Ishikawa (cell line): ENCODE measurements around the gene NEK7.

Experiments
- CEBPB ChIP-seq: IDR thresholded peaks from 2 replicates; pipeline ENCODE4 v1.6.1; 2012
- CREB1 ChIP-seq: IDR thresholded peaks from 2 replicates; pipeline ENCODE4 v1.6.1; 2012; ENCODE audit warnings: low read depth
- EGR1 ChIP-seq: IDR thresholded peaks from 2 replicates; pipeline ENCODE4 v1.6.1; 2012
- EP300 ChIP-seq: IDR thresholded peaks from 2 replicates; pipeline ENCODE4 v1.6.1; 2012; ENCODE audit warnings: borderline replicate concordance
- FOXM1 ChIP-seq: IDR thresholded peaks from 2 replicates; pipeline ENCODE4 v1.6.1; 2012; ENCODE audit warnings: low read depth, borderline replicate concordance
- NFIC ChIP-seq: IDR thresholded peaks from 2 replicates; pipeline ENCODE4 v1.6.1; 2012
- RAD21 ChIP-seq: IDR thresholded peaks from 2 replicates; pipeline ENCODE4 v1.6.1; 2012; ENCODE audit warnings: low read depth
- TAF1 ChIP-seq: IDR thresholded peaks from 2 replicates; pipeline ENCODE4 v1.6.1; 2012; ENCODE audit warnings: low read depth, mild to moderate bottlenecking
- TCF12 ChIP-seq: IDR thresholded peaks from 2 replicates; pipeline ENCODE4 v1.6.1; 2012; ENCODE audit warnings: low read depth
- TEAD4 ChIP-seq: IDR thresholded peaks from 2 replicates; pipeline ENCODE4 v1.6.1; 2012
- YY1 ChIP-seq: IDR thresholded peaks from 2 replicates; pipeline ENCODE4 v1.6.1; 2012; ENCODE audit warnings: low read depth
- ZBTB7A ChIP-seq: IDR thresholded peaks from 2 replicates; pipeline ENCODE4 v1.6.1; 2012; ENCODE audit warnings: low read depth
- TF ChIP-seq, protein P1 (sequence below): IDR thresholded peaks from 2 replicates; pipeline ENCODE4 v1.6.1; 2012
- TF ChIP-seq, protein P2 (sequence below): IDR thresholded peaks from 2 replicates; pipeline ENCODE4 v1.6.1; 2012; ENCODE audit warnings: low read depth, mild to moderate bottlenecking
- TF ChIP-seq, protein P3 (sequence below): IDR thresholded peaks from 2 replicates; pipeline ENCODE4 v1.6.1; 2012

The NEK7 gene

DNA sequence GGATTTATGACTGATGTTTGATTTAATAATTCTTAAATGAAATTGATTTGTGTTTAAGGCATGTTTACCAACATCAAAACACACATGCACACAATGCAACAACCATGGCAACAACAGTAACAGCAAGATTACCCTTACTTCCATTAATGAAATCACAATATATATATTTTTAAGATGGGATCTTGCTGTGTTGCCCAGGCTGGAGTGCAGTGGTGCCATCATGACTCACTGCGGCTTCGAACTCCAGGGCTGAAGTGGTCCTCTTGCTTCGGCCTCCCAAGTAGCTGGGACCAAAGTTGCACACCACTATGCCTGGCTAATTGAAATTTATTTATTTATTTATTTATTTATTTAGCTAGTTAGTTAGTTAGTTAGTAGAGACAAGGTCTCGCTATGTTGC, 27.7 kb downstream of the NEK7 start:
- TF ChIP-seq TCF12 (no peak), CREB1 (no peak)
- TF ChIP-seq, protein P1, sequence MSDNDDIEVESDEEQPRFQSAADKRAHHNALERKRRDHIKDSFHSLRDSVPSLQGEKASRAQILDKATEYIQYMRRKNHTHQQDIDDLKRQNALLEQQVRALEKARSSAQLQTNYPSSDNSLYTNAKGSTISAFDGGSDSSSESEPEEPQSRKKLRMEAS = no peak
- TF ChIP-seq, protein P2, sequence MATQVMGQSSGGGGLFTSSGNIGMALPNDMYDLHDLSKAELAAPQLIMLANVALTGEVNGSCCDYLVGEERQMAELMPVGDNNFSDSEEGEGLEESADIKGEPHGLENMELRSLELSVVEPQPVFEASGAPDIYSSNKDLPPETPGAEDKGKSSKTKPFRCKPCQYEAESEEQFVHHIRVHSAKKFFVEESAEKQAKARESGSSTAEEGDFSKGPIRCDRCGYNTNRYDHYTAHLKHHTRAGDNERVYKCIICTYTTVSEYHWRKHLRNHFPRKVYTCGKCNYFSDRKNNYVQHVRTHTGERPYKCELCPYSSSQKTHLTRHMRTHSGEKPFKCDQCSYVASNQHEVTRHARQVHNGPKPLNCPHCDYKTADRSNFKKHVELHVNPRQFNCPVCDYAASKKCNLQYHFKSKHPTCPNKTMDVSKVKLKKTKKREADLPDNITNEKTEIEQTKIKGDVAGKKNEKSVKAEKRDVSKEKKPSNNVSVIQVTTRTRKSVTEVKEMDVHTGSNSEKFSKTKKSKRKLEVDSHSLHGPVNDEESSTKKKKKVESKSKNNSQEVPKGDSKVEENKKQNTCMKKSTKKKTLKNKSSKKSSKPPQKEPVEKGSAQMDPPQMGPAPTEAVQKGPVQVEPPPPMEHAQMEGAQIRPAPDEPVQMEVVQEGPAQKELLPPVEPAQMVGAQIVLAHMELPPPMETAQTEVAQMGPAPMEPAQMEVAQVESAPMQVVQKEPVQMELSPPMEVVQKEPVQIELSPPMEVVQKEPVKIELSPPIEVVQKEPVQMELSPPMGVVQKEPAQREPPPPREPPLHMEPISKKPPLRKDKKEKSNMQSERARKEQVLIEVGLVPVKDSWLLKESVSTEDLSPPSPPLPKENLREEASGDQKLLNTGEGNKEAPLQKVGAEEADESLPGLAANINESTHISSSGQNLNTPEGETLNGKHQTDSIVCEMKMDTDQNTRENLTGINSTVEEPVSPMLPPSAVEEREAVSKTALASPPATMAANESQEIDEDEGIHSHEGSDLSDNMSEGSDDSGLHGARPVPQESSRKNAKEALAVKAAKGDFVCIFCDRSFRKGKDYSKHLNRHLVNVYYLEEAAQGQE = no peak

DNA sequence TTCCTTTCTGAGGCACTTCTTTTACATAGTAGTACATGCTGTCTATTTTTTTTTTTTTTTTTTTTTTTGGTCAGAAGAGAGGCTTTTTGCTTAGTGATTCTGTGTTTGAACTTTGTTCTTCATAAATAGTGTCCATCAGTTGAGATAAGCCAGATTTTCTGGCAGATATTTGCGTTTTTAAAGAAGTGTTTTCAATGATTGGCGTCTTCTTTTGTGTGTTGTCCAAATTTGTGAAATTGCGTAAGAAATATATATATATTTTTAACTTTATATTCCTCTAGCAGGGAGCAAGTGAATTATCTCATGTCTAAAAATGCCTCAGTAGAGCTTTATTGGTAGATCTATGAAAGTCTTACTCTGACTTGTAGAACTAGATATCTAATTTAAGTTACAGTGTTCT, 28.3 kb downstream of the NEK7 start:
- TF ChIP-seq, protein P1 = no peak
- no peak for TF ChIP-seq ZBTB7A
- no peak for TF ChIP-seq FOXM1
- TF ChIP-seq, protein P2 = no peak
- no peak for TF ChIP-seq TEAD4
- no peak for TF ChIP-seq EP300
- no peak for TF ChIP-seq TAF1
- TF ChIP-seq NFIC = no peak
- TF ChIP-seq EGR1 = no peak
- no peak for TF ChIP-seq CREB1
- no peak for TF ChIP-seq CEBPB
- TF ChIP-seq RAD21 = no peak

- TF ChIP-seq TEAD4 = no peak
- TF ChIP-seq, protein P3, sequence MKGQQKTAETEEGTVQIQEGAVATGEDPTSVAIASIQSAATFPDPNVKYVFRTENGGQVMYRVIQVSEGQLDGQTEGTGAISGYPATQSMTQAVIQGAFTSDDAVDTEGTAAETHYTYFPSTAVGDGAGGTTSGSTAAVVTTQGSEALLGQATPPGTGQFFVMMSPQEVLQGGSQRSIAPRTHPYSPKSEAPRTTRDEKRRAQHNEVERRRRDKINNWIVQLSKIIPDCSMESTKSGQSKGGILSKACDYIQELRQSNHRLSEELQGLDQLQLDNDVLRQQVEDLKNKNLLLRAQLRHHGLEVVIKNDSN = no peak
- TF ChIP-seq, protein P1 = no peak
- no peak for TF ChIP-seq EP300
- TF ChIP-seq, protein P2 = no peak
- no peak for TF ChIP-seq CEBPB
- no peak for TF ChIP-seq CREB1
- TF ChIP-seq TAF1 = no peak
- TF ChIP-seq NFIC = no peak
- TF ChIP-seq FOXM1 = no peak
- TF ChIP-seq RAD21 = no peak
- no peak for TF ChIP-seq ZBTB7A
- no peak for TF ChIP-seq TCF12
Measured at GRCh38 chr1:198185759-198186158, 29.0 kb downstream of the NEK7 start.

DNA sequence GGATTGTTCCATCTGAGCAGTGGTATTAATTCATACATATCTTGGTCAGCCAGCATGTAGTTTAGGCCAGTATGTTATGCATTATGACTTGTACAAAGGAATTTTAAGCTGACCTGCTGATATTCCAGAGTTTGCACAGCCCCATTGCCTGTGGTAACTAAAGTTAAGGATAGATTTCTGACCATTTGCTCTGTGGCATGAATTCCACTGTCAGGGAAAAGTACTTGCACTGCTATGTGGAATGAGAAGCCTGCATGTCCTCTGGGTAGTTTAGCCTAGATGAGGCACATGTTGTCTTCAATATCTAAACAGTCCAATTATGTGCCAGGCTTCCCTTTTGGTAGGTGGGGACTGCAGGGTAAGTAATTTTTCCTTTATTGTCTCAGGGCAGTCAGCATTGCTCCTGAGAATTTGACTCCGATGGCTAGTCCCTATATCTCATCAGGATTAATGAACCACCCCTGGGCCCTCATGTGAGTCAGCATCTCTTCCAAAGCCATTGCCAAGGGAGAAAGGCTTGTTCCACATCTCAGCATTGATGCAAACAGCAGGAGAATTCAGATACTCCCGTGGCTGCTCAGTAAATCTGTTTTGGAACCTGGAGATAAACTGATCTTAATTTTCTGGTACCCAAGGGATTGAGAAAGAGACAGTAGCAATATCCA, 30.2 kb downstream of the NEK7 start:
- TF ChIP-seq TEAD4 = no peak
- TF ChIP-seq CREB1 = no peak
- no peak for TF ChIP-seq EP300

DNA sequence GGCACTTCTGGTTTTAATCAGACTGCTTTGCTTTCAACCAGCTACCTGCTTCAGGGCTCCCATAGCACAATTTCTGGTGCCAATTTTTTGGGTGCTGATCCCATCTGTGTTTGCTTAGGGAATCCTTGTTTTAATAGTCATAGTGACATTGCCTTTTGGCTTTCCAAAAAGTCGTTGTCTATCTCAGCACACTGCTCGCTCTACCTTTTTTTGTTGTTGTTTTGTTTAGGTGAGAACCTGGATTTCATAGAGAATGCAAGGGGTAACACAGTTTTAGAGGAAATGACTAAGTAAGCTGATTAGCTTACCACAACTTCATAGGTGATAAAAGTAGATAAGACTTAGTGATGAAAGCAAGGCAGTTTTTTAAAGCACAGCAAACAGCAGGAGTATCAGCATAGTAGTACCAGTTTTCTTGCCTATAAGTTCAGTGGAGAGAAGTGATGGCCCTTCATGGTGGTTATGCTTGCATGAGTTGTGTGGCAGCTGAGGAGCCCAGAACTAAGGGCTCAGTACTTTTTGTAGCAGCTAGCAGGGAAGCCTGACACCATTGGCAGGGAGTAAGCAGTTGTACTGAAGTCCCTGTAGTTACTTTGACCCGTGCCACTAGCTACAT, 31.3 kb downstream of the NEK7 start:
- no peak for TF ChIP-seq YY1
- TF ChIP-seq EP300 = no peak
- TF ChIP-seq CEBPB = no peak
- no peak for TF ChIP-seq TEAD4
- TF ChIP-seq, protein P1 = no peak
- no peak for TF ChIP-seq RAD21
- TF ChIP-seq NFIC = no peak
- TF ChIP-seq FOXM1 = no peak
- no peak for TF ChIP-seq TCF12
- TF ChIP-seq, protein P2 = no peak
- no peak for TF ChIP-seq EGR1
- TF ChIP-seq, protein P3 = no peak
